ENCODE results near the gene MEX3A.

MEX3A gene

GRCh38 chr1:156101880-156102279, 19.6 kb upstream of the MEX3A start:
- no peak for DNase-seq

- no peak for DNase-seq
Observed at GRCh38 chr1:156100205-156100995, 18.1 kb upstream of the MEX3A start.

- no peak for DNase-seq
Observed at GRCh38 chr1:156099282-156099681, 17.0 kb upstream of the MEX3A start.

GRCh38 chr1:156098784-156099183, 16.5 kb upstream of the MEX3A start:
- no peak for DNase-seq

- peak in 2 of 6 experiments; percentile 7 to 33 for DNase-seq
Observed at GRCh38 chr1:156097499-156098178, 15.4 kb upstream of the MEX3A start.

- peak; percentile 73 to 85 (median 78) for DNase-seq
Observed at GRCh38 chr1:156096640-156097391, 14.6 kb upstream of the MEX3A start.

GRCh38 chr1:156095906-156096508, 13.7 kb upstream of the MEX3A start:
- DNase-seq, result no peak

GRCh38 chr1:156091610-156092009, 9.3 kb upstream of the MEX3A start:
- DNase-seq, result no peak

- peak; percentile 65 to 86 (median 84) for DNase-seq
Observed at GRCh38 chr1:156090840-156091188, 8.5 kb upstream of the MEX3A start.

GRCh38 chr1:156090138-156090839, 8.0 kb upstream of the MEX3A start:
- no peak for DNase-seq

GRCh38 chr1:156089704-156090103, 7.4 kb upstream of the MEX3A start:
- no peak for DNase-seq

- no peak for DNase-seq
Observed at GRCh38 chr1:156086256-156086662, 4.0 kb upstream of the MEX3A start.

- DNase-seq, result no peak
Observed at GRCh38 chr1:156083800-156084790, 1.8 kb upstream of the MEX3A start.

GRCh38 chr1:156081917-156082308, 352 bp downstream of the MEX3A start:
- no peak for DNase-seq

GRCh38 chr1:156081180-156081916, 917 bp downstream of the MEX3A start:
- DNase-seq, result no peak

- DNase-seq, result no peak
Observed at GRCh38 chr1:156080863-156081179, 1.4 kb downstream of the MEX3A start.

- no peak for DNase-seq
Observed at GRCh38 chr1:156080241-156080862, 1.9 kb downstream of the MEX3A start.

GRCh38 chr1:156079762-156080161, 2.5 kb downstream of the MEX3A start:
- DNase-seq, result no peak

- no peak for DNase-seq
Observed at GRCh38 chr1:156078728-156079127, 3.5 kb downstream of the MEX3A start.

GRCh38 chr1:156077430-156077760, 4.9 kb downstream of the MEX3A start:
- DNase-seq, result no peak

All from stimulated activated naive CD4-positive, alpha-beta T cell (primary cell).